GM21825 (cell line): ENCODE measurements around the gene ZC3H10.
"Not testable (repeated sequence)": the region's sequence is repeated elsewhere in the genome, so short reads cannot be mapped to it uniquely, and the experiment has no call there.

Experiments used
- ATAC-seq: cut with Tn5 transposase; IDR thresholded peaks from one replicate; pipeline ENCODE4 v1.9.1; 2021; ENCODE audit warnings: mild to moderate bottlenecking, moderate library complexity; ENCODE audit not compliant: unreplicated experiment

ZC3H10 gene, protein sequence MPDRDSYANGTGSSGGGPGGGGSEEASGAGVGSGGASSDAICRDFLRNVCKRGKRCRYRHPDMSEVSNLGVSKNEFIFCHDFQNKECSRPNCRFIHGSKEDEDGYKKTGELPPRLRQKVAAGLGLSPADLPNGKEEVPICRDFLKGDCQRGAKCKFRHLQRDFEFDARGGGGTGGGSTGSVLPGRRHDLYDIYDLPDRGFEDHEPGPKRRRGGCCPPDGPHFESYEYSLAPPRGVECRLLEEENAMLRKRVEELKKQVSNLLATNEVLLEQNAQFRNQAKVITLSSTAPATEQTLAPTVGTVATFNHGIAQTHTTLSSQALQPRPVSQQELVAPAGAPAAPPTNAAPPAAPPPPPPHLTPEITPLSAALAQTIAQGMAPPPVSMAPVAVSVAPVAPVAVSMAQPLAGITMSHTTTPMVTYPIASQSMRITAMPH

DNA sequence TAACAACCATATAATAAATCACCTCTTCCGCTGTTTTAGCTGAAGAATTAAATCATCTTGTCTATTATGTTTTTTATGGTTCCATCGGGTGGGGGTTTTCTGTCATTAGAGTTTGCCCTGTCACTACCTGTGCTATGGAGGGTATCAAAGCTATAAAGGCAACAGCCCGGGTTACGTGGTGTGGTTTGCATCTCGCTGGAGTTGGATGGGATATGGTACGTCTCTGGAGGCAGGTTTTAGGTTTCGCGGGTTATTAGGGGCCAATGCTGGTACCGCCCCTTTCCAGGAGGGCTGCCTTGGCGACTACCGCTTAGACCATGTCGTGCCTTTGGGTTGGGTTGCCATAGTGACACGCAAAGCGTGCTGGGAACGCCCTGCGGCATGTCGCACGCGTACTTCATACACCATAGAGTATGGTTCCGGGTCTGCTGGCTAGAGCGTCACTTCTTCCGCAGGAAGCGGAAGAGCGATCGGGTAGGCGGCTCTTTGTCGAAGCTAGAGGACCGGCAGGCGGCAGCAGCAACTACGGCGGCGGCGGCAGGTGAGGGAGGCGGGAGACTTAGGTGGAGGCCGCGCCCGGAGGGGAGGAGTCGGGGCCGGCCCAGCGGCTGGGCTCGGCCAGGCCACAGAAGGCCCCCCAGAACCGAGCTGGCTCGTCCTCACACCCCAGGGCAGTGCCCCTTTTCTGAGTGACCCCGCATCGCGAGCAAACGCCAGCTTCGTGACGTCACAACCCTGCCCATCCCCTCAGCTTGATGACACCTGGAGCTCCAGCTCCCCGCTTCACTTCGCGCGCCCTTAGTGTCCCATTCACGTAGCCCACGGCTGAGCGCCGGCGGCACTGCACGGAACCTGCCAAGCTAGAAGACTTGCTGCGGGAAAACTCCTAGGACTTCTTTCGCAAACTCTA, at the start of gene ZC3H10:
ZC3H10 (plus strand) TSS at position 489 of the 910 bp plus-strand sequence. CDS start 2,297 bp downstream, outside the sequence.
- ATAC-seq, result peak; percentile 80

DNA sequence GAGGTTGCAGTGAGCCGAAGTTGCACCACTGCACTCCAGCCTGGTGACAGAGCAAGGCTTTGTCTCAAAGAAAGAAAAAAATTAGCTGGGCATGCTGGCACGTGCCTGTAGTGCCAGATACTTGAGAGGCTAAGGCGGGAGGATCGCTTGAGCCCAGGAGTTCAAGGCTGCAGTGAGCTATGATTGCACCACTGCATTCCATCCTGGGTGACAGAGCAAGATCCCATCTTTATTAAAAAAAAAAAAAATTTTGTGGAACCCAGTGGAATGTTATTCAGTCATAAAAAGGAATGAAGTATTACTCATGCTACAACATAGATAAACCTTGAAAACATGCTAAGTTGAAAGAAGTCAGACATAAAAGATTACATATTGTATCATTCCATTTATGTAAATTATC, 46.4 kb upstream of the ZC3H10 start:
- no peak for ATAC-seq

DNA sequence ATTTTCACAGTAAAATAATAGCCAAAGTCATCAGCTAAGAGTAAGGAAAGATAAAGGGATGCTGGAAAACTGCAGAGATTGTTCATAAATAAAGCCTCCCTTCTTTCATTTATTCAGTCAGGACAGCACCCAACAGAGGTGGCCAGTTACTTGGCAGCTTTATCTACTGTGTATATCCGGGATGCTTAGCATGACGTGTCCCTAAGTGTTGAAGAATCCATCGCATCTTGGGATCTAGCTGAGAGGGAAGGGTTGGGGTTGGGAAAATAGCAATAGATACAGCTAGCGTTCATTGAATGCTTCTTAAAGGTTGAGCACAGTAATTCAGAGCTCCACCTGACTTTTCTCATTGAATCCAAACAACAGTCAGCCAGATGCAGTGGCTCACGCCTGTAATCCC, 43.7 kb upstream of the ZC3H10 start:
- ATAC-seq, result no peak

DNA sequence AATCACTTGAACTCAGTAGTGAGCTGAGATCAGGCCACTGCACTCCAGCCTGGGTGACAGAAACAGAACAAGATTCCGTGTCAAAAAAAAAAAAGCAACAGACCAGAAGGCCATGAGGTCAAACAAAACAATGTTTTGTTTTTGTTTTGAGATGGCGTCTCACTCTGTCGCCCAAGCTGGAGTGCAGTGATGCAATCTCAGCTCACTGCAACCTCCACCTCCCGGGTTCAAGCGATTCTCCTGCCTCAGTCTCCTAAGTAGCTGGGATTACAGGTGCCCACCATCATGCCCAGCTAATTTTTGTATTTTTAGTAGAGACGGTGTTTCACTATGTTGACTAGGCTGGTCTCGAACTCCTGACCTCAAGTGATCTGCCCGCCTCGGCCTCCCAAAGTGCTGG, 40.1 kb upstream of the ZC3H10 start:
- ATAC-seq, result not testable (repeated sequence)

DNA sequence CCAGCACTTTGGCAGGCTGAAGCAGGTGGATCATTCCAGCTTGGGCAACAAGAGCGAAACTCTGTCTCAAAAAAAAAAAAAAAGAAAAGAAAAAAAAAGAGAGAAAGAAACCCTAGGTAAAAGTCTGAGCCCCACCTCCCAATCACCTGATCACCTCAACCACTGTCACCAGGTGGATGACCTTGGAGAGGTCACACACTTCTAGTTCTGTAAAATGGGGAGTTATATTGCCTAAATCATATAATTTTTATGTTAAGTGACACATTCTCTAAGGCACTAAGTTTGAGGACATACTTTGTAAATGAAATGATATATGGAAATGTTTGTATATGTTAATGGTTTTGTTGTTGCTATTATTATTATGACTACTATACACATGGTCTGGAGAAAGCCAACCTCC, 39.6 kb upstream of the ZC3H10 start:
- ATAC-seq, result no peak

DNA sequence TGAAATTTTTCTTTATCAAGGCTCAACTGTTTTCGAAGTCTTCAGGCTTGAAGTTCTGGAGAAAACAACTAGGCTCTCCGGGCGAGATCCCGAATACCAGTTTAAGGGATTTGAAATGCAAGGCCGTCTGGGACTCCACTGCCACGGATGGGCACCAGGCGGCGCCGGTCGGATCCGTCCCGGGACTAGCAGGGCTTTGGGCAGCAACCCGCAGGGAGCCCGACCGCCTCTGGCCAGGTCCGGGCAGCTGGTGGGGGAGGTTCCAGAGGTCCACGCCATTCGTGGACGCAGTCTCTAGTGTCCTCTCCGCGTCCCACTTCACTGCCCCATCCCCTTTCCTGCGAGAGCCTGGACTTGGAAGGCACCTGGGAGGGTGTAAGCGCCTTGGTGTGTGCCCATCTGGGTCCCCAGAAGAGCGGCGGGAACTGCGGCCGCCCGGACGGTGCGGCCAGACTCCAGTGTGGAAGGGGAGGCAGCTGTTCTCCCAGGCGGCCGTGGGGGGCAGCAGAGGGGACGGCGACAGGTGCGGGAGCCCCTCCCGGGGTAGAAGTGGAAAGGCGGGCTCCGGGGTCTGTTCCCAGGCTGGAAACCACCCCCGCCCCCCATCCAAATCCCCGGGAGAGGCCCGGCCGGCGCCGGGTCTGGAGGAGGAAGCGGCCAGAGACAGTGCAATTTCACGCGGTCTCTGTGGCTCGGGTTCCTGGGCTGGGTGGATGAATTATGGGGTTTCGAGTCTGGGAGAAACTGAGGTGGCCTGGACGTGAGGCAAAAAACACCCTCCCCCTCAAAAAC, 38.9 kb upstream of the ZC3H10 start:
- peak; percentile 69 for ATAC-seq

DNA sequence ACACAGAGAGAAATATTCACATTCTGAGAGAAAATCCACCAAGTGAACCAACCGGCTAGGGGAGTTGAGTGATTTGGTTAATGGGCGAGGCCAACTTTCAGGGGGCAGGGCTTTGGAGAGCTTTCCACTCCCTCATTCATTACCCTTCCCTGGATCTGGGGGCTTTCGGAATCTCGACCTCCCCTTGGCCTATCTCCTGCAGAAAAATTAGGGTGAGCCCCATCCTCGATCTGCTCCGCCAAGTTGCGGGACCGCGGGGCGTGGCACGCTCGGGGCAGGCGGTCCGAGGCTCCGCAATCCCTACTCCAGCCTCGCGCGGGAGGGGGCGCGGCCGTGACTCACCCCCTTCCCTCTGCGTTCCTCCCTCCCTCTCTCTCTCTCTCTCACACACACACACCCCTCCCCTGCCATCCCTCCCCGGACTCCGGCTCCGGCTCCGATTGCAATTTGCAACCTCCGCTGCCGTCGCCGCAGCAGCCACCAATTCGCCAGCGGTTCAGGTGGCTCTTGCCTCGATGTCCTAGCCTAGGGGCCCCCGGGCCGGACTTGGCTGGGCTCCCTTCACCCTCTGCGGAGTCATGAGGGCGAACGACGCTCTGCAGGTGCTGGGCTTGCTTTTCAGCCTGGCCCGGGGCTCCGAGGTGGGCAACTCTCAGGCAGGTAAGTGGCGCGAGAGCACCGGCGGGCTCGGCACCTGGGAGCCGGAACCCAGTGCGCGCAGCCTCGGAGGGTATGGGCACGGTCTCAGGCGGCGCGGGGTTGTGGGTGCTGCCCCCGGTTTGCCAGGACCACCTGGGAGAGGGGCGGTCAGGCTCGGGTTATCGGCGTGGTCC, 38.1 kb upstream of the ZC3H10 start, which contains the start of gene ERBB3:
ERBB3 (plus strand) TSS at position 443 of the 833 bp plus-strand sequence; CDS start at position 579, 136 bp downstream.
- ATAC-seq, result peak; percentile 26

DNA sequence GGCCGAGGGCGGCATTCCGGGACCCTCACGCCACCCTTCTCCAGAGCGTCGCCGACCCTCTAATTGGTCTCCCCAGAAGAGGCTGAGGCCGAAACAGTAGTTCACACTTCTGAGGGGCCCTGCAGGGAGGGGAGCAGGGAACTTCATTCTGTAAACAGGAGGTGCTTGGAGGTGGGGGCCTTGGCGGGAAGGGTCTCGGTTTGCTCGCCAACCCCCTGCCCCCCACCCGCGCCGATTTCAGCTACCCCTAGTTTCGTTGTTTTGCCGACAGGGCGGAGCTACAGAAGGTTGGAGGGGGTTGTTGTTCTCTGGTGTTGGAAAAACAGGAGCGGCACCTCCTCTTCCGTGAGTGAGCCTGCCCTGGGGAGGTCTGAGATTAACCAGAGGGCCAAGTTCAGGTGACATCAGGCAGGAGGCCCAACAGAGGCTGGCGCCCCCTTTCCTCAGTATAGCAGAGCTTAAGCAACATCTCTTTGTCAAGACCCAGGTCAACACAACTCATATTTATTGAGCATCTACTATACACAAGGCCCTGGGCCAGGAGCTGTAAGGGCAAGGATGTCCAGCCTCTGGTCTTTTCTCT, 37.4 kb upstream of the ZC3H10 start:
- ATAC-seq, result no peak

DNA sequence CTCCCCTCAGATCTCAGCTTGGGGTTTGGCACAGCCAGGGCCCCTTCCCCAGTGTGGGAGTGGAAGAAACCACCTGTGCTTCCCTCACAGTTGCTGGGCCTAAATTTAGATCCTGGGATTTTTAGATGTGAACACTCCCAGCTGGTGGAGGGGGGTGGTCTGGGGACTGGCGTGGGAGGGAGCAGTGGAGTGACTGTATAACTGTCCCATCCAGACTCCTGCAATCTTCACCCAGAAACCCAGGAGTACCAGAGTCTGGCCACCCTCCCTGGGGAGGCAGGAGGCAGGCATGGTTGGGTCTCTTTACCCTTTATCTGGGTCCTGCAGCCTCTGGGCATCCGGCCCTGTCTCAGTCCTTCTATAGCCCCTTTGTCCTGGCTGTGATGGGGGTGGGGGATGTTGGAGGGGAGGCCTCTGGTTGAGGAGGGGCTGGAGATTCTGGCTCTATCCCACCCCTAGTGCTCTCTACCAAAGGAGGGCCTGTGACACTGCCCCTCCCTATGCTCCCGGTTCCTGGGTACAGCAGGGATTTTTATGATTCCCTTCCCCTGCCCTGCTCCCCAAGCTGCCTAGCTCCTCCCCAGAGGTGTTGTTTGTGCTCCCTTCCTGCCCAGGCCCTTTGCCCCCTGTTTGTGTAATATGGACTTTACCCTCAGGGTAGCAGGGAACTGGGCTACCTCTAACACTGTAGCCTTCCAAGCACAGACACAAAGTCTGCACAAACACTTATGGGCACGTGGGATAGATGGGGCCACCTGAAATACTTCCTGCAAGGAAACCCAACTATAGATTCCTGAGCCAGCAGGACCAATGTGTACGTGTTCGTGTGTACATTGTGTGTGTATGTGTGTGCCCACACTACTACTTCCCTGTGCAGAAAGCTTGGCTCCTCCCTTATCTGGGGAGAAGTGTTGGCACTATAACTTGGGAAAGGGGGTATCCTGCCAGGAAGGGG, 36.4 kb upstream of the ZC3H10 start:
- no peak for ATAC-seq

DNA sequence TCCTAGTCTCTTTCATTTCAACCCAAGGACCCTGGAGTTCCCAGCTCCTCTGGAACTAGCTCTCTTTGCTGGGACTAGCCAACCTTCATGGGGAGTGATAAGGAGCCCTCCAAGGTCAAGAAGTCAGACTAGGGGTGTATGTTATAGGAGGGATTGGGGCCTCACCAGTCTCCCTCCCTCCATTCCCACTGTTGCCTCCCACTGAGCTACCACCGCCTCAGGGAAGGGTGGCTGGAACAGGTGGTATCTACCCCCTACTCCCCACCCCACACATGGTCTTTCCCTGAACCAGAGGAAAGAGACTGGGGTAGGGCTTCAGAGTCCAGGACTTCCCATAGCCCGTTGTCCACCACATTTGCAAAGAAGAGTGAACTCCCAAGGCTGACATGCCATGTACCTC, 35.7 kb upstream of the ZC3H10 start:
- no peak for ATAC-seq

DNA sequence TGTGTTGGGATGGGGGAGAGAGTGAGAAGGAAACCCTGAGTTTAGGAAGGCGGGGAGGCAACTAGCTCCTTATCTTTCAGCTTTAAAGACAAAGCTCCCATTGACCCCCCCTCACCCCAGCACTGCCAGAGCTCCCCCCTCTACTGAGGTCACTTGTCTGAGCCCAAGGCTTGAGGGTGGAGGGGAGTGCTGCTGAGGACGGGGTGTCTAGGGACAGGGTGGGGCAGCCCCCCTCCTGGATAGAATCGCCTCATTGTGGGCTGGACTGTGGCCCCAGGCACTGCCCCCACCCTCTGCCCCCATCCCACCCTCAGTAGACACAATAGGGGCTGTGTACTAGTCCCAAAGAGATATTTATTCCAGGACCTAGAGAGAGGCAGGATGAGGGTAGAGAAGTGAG, 35.1 kb upstream of the ZC3H10 start:
- ATAC-seq, result no peak

DNA sequence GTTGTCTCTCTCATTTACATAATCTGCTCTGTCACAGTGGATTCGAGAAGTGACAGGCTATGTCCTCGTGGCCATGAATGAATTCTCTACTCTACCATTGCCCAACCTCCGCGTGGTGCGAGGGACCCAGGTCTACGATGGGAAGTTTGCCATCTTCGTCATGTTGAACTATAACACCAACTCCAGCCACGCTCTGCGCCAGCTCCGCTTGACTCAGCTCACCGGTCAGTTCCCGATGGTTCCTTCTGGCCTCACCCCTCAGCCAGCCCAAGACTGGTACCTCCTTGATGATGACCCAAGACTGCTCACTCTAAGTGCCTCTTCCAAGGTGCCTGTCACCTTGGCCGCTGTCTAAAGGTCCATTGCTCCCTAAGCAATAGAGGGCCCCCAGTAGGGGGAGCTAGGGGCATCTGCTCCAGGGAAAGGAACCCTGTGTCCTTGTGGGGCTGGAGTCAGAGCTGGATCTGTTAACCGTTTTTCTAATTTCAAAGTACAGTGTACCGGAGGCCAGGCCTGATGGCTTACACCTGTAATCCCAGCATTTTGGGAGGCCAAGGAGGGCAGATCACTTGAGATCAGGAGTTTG, 33.0 kb upstream of the ZC3H10 start:
- ATAC-seq, result no peak

DNA sequence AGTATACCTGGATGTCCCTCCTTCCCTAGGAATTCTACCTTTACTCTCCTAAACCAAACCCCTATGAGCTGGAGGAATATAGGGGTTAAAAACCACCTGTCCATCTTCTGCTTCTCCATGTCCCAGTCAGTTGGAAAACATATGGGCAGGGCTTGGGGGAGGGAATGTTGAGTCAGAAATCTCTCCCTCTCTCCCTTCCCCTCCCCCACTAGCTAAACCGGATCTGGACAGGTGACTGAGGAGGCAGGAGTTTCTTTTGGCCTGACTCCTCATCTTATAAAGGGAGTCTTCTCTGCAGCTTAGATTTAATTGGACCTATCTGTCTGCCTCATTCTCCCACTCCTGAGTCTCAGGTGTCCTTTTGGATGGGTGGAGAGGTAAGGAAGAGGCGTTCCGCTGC, 32.0 kb upstream of the ZC3H10 start:
- ATAC-seq, result no peak

DNA sequence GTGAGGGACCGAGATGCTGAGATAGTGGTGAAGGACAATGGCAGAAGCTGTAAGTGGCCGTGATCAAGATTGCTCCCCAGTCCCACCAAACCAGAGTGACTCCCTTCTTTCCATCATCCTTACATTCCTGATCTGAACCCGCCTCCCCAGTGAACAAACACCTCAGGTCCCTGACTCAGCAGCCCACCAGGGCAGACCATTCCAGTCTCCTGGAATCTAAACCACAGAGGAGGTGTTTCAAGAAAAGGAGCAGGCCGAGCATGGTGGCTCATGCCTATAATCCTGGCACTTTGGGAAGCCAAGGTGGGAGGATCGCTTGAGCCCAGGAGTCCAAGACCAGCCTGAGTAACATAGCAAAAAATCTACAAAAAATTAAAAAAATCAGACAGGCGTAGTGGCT, 31.5 kb upstream of the ZC3H10 start:
- ATAC-seq, result no peak

DNA sequence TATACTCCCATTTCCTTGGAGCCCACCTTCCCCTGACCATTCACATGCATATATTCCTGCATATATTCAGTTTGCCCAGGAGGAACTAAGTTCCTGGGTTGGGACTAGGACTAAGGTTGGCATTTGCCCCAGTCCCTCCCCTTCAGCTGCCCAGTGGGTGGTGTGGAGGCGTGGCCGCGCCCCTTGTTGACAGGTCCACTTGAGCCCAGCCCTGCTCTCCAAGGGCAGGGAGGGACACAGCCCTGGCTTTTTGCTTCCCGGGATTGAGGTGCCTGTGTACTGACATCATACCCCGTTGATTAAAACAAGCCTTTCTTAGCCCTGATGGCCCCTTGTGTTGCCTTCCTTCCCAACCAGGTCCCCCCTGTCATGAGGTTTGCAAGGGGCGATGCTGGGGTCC, 30.8 kb upstream of the ZC3H10 start:
- no peak for ATAC-seq

DNA sequence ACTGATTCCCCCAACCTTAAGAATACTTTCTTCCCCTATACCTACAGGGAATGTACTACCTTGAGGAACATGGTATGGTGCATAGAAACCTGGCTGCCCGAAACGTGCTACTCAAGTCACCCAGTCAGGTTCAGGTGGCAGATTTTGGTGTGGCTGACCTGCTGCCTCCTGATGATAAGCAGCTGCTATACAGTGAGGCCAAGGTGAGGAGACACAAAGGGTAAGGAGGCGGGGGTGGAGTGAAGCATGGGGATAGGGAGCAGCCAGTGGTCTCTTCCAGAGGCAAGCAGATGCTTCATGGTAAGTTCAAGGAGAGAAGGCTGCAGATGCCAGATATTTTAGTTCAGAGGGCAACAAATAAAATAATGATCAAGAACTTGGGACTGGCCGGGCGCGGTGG, 20.3 kb upstream of the ZC3H10 start:
- no peak for ATAC-seq

DNA sequence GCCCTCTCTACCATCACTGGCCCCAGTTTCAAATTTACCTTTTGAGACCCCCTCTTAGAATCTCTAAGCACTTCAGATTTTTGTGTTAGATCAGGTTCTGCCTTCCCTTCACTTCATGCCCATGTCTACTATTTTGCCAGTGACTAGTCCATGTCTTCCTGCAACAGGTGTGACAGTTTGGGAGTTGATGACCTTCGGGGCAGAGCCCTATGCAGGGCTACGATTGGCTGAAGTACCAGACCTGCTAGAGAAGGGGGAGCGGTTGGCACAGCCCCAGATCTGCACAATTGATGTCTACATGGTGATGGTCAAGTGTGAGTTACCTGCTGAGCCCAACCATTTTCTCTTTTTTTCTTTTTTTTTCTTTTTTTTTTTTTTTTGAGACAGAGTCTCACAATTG, 19.5 kb upstream of the ZC3H10 start:
- ATAC-seq, result no peak

DNA sequence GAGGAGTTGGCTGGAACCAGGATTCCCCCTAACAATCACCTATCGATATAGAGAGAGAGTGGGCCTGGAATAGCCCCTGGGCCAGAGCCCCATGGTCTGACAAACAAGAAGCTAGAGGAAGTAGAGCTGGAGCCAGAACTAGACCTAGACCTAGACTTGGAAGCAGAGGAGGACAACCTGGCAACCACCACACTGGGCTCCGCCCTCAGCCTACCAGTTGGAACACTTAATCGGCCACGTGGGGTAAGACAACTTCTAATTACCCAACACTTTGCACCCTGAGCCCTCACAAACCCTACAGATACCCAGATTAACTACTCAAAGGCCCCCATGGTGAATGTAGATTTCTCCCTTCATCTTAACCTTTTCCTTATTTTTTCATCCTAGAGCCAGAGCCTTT, 18.3 kb upstream of the ZC3H10 start:
- no peak for ATAC-seq
